ENCODE measurements around the gene RNF144B. TPM values are rescaled to one million over a fixed set of nuclear protein-coding genes. Genes with fewer than 3 reads are reported as not detected.

Gene RNF144B
- total and polyA plus RNA-seq, 2 donors (not counting 1 experiment from before 2014, with no cell fraction given), result 0.61 to 0.83 TPM

GRCh38 chr6:18463429-18463828 is 76.3 kb downstream of the RNF144B start:
- Histone ChIP-seq H3K4me1 (ENCODE audit: control insufficient read depth, extremely low read depth, insufficient read depth, low read length) (no peaks in the 10 kb centered on the region), H3K9me3 (ENCODE audit: control insufficient read depth, insufficient read depth, low read depth, low read length) (no peaks in the 10 kb centered on the region), H3K36me3 (ENCODE audit: control insufficient read depth, insufficient read depth, low read length) (no peaks in the 10 kb centered on the region), H3K79me2 (ENCODE audit: control insufficient read depth, insufficient read depth, low read length) (no peaks in the 10 kb centered on the region), H3K4me3 (replicated peaks in 1 of 4; ENCODE audit: control extremely low read depth in 1 of 4, insufficient read depth in 1 of 4, low read depth in 3 of 4, low read length in 4 of 4) (no peak overlapping the region), H3K4me2 (ENCODE audit: extremely low read depth, insufficient read depth, low read length) (no peak overlapping the region), H3K9ac (ENCODE audit: insufficient read depth, low read length) (no peak overlapping the region), H3K27ac (ENCODE audit: insufficient read depth, low read length) (no peak overlapping the region), H4K20me1 (ENCODE audit: control insufficient read depth, extremely low read depth, insufficient read depth, low read length) (no peaks in the 10 kb centered on the region), H3K27me3 (ENCODE audit: control insufficient read depth, insufficient read depth, low read length) (no peaks in the 10 kb centered on the region), H2AFZ (ENCODE audit: low read length) (no peak overlapping the region)
- TF ChIP-seq CTCF (conservative IDR thresholded peaks at IDR 0.05 in 1 of 2, IDR thresholded peaks at IDR 0.05 in 1 of 2; ENCODE audit: low read depth in 1 of 2, low read length in 2 of 2) (no peak), EZH2 (IDR thresholded peaks at IDR 0.05; ENCODE audit: low read length, missing control alignments) (no peak)
- no peak for DNase-seq (ENCODE audit: low read depth in 2 of 2)

GRCh38 chr6:18464176-18464575 is 77.0 kb downstream of the RNF144B start:
- Histone ChIP-seq H4K20me1 (ENCODE audit: control insufficient read depth, extremely low read depth, insufficient read depth, low read length) (no peaks in the 10 kb centered on the region), H2AFZ (ENCODE audit: low read length) (no peak overlapping the region), H3K9me3 (ENCODE audit: control insufficient read depth, insufficient read depth, low read depth, low read length) (no peaks in the 10 kb centered on the region), H3K36me3 (ENCODE audit: control insufficient read depth, insufficient read depth, low read length) (no peaks in the 10 kb centered on the region), H3K79me2 (ENCODE audit: control insufficient read depth, insufficient read depth, low read length) (no peaks in the 10 kb centered on the region), H3K27me3 (ENCODE audit: control insufficient read depth, insufficient read depth, low read length) (no peaks in the 10 kb centered on the region), H3K4me2 (ENCODE audit: extremely low read depth, insufficient read depth, low read length) (no peak overlapping the region), H3K9ac (ENCODE audit: insufficient read depth, low read length) (no peak overlapping the region), H3K4me1 (ENCODE audit: control insufficient read depth, extremely low read depth, insufficient read depth, low read length) (no peaks in the 10 kb centered on the region), H3K27ac (ENCODE audit: insufficient read depth, low read length) (no peak overlapping the region), H3K4me3 (replicated peaks in 1 of 4; ENCODE audit: control extremely low read depth in 1 of 4, insufficient read depth in 1 of 4, low read depth in 3 of 4, low read length in 4 of 4) (no peak overlapping the region)
- TF ChIP-seq CTCF (conservative IDR thresholded peaks at IDR 0.05 in 1 of 2, IDR thresholded peaks at IDR 0.05 in 1 of 2; ENCODE audit: low read depth in 1 of 2, low read length in 2 of 2) (no peak), EZH2 (IDR thresholded peaks at IDR 0.05; ENCODE audit: low read length, missing control alignments) (no peak)
- DNase-seq (ENCODE audit: low read depth in 2 of 2), result no peak

GRCh38 chr6:18465410-18466154 is 78.4 kb downstream of the RNF144B start:
- no peak overlapping the region for H3K4me2 ChIP-seq (ENCODE audit: extremely low read depth, insufficient read depth, low read length)
- H3K4me3 ChIP-seq (replicated peaks in 1 of 4; ENCODE audit: control extremely low read depth in 1 of 4, insufficient read depth in 1 of 4, low read depth in 3 of 4, low read length in 4 of 4), result no peak overlapping the region
- no peak overlapping the region for H2AFZ ChIP-seq (ENCODE audit: low read length)

More at GRCh38 chr6:18465410-18466154, 78.4 kb downstream of the RNF144B start:
- no peak overlapping the region for H3K9ac ChIP-seq (ENCODE audit: insufficient read depth, low read length)
- no peaks in the 10 kb centered on the region for H4K20me1 ChIP-seq (ENCODE audit: control insufficient read depth, extremely low read depth, insufficient read depth, low read length)
- no peak for DNase-seq (ENCODE audit: low read depth in 2 of 2)
- no peaks in the 10 kb centered on the region for H3K79me2 ChIP-seq (ENCODE audit: control insufficient read depth, insufficient read depth, low read length)
- H3K4me1 ChIP-seq (ENCODE audit: control insufficient read depth, extremely low read depth, insufficient read depth, low read length), result no peaks in the 10 kb centered on the region
- H3K9me3 ChIP-seq (ENCODE audit: control insufficient read depth, insufficient read depth, low read depth, low read length), result no peaks in the 10 kb centered on the region
- no peak for TF ChIP-seq CTCF (conservative IDR thresholded peaks at IDR 0.05 in 1 of 2, IDR thresholded peaks at IDR 0.05 in 1 of 2; ENCODE audit: low read depth in 1 of 2, low read length in 2 of 2)
- H3K27ac ChIP-seq (ENCODE audit: insufficient read depth, low read length), result no peak overlapping the region
- H3K36me3 ChIP-seq (ENCODE audit: control insufficient read depth, insufficient read depth, low read length), result no peaks in the 10 kb centered on the region
- no peaks in the 10 kb centered on the region for H3K27me3 ChIP-seq (ENCODE audit: control insufficient read depth, insufficient read depth, low read length)

All from fibroblast of lung (primary cell).